ENCODE data around the gene DYDC2. TPM values are rescaled to one million over a fixed set of nuclear protein-coding genes. Genes with fewer than 3 reads are reported as not detected.
A peak's percentile ranks its signal among the peaks of the same experiment; 100 is the strongest.
"Not testable (repeated sequence)": the region's sequence is repeated elsewhere in the genome, so short reads cannot be mapped to it uniquely, and the experiment has no call there.

The DYDC2 gene
- total RNA-seq, 1 donor from 2014 or later = 1.1 TPM

DNA sequence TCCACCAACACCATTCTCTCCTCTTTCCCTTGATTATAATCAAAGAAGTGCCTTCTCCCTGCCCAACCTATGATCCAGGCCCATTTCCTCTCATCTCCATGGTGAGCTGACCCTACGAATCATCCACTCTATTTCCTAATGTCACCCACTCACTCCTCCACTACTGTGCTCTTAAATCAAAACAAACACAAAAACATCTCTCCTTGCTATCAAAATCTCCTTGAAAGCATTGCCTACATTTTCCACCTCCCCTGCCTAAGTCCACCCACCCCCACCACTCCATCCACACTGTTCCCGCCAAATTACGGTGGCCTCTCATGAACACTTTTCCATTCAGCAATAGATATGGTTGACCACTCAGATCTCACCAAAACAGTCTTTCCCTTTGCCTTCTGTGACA, 5.4 kb upstream of the DYDC2 start:
- no peaks in the 10 kb centered on the region for H3K36me3 Mint-ChIP-seq
- no peak overlapping the region for H3K4me3 Mint-ChIP-seq
- no peaks in the 10 kb centered on the region for H3K4me1 Mint-ChIP-seq (ENCODE audit: unreplicated experiment)
- H3K9me3 Mint-ChIP-seq = no peaks in the 10 kb centered on the region
- H3K27ac Mint-ChIP-seq = no peak overlapping the region
- TF ChIP-seq, protein P1, sequence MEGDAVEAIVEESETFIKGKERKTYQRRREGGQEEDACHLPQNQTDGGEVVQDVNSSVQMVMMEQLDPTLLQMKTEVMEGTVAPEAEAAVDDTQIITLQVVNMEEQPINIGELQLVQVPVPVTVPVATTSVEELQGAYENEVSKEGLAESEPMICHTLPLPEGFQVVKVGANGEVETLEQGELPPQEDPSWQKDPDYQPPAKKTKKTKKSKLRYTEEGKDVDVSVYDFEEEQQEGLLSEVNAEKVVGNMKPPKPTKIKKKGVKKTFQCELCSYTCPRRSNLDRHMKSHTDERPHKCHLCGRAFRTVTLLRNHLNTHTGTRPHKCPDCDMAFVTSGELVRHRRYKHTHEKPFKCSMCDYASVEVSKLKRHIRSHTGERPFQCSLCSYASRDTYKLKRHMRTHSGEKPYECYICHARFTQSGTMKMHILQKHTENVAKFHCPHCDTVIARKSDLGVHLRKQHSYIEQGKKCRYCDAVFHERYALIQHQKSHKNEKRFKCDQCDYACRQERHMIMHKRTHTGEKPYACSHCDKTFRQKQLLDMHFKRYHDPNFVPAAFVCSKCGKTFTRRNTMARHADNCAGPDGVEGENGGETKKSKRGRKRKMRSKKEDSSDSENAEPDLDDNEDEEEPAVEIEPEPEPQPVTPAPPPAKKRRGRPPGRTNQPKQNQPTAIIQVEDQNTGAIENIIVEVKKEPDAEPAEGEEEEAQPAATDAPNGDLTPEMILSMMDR (conservative IDR thresholded peaks at IDR 0.05) = no peak
- peaks cover 29% of the 10 kb centered on the region for H3K27me3 Mint-ChIP-seq
- DNase-seq (ENCODE audit: extremely low spot score, unreplicated experiment) = no peak

DNA sequence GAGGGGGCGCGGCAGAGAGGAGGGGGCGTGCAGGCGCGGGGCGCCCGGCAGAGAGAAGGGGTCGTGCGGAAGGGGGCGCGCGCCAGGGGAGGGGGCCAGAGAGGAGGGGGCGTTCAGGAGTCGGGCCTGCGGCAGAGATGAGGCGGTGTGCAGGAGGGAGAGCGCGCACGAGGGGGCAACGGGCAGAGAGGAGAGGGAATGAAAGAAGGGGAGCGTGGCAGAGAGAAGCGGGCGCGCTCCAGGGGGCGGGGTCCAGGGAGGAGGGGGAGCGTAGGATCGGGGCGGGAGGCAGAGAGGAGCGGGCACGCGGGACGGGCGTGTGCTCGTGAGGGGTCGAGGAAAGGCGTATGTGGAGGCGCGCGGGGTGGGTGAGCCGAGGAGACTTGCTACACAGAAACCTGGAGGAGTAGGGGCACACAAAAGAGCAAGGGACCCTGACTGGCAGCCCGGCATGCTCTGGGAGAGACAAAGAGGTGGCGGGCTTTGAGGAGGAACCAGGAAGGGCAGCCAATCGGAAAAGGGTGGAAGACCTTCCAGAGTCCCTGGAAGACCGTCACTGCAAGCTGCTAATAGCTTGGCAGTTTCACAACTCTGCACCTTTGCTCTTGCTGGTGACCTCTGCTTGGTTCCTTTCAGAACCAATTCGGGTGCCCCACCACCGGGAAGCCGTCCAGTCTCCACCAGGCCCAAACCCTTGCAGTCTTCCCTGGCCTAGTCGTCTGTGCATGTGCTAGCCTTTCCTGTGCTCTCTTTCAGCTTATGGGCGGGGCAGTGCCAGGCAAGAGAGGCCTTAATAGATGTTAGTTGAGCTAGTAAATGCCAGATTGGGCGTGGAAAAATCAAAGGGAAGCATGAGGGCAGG, 639 bp downstream of the DYDC2 start:
- Mint-ChIP-seq H3K4me3 (peak overlapping the region; percentile 90), H3K27ac (no peak overlapping the region), H3K9me3 (peaks cover 6% of the 10 kb centered on the region), H3K36me3 (no peaks in the 10 kb centered on the region), H3K27me3 (peaks cover 26% of the 10 kb centered on the region), H3K4me1 (ENCODE audit: unreplicated experiment) (no peaks in the 10 kb centered on the region)
- DNase-seq (ENCODE audit: extremely low spot score, unreplicated experiment) = peak; percentile 73
- TF ChIP-seq, protein P1 (conservative IDR thresholded peaks at IDR 0.05) = no peak

DNA sequence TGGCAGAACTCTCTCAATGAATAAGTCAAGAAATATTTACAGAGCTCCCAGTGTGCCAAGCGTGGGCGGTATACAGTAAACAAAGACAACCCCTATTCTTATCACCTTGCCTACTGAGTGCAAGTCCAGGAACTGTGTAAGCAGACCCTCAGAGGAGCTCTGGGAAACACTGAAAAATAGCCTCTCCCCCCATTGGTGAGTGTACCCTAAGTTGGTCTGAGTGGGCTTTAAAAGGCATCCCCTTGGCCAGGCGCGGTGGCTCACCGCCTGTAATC, 1.2 kb downstream of the DYDC2 start:
- TF ChIP-seq, protein P1 (conservative IDR thresholded peaks at IDR 0.05) = no peak
- Mint-ChIP-seq H3K4me3 (peak overlapping the region; percentile 90), H3K27me3 (peaks cover 26% of the 10 kb centered on the region), H3K27ac (no peak overlapping the region), H3K9me3 (peaks cover 6% of the 10 kb centered on the region), H3K36me3 (no peaks in the 10 kb centered on the region), H3K4me1 (ENCODE audit: unreplicated experiment) (no peaks in the 10 kb centered on the region)
- no peak for DNase-seq (ENCODE audit: extremely low spot score, unreplicated experiment)

DNA sequence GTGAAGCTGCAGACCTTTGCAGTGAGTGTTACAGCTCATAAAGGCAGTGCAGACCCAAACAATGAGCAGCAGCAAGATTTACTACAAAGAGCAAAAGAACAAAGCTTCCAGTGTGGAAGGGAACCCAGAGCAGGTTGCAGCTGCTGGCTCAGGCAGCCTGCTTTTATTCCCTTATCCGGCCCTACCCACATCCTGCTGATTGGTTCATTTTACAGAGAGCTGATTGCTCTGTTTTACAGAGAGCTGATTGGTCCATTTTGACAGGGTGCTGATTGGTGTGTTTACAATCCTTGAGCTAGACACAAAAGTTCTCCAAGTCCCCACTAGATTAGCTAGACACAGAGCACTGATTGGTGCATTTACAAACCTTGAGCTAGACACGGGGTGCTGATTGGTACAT, 2.3 kb downstream of the DYDC2 start:
- H3K27ac Mint-ChIP-seq; H3K36me3 Mint-ChIP-seq; DNase-seq (ENCODE audit: extremely low spot score, unreplicated experiment); H3K4me1 Mint-ChIP-seq (ENCODE audit: unreplicated experiment); H3K9me3 Mint-ChIP-seq; H3K4me3 Mint-ChIP-seq: not testable (repeated sequence)
- H3K27me3 Mint-ChIP-seq = peaks cover 26% of the 10 kb centered on the region

DNA sequence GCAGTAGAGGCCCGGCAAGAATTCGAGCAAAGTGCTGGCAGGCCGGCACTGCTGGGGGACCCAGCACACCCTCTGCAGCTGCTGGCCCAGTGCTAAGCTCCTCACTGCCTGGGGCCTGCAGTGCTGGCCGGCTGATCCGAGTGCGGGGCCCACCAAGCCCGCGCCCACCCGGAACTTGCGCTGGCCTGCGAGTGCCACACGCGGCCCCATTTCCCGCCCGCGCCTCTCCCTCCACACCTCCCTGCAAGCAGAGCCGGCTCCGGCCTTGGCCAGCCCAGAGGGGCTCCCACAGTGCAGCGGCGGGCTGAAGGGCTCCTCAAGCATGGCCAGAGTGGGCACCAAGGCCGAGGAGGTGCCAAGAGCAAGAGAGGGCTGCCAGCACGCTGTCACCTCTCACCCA, 3.1 kb downstream of the DYDC2 start:
- no peaks in the 10 kb centered on the region for H3K4me1 Mint-ChIP-seq (ENCODE audit: unreplicated experiment)
- peaks cover 23% of the 10 kb centered on the region for H3K27me3 Mint-ChIP-seq
- H3K4me3 Mint-ChIP-seq = no peak overlapping the region
- H3K9me3 Mint-ChIP-seq = peaks cover 6% of the 10 kb centered on the region
- no peaks in the 10 kb centered on the region for H3K36me3 Mint-ChIP-seq
- DNase-seq (ENCODE audit: extremely low spot score, unreplicated experiment) = no peak
- TF ChIP-seq, protein P1 (conservative IDR thresholded peaks at IDR 0.05) = no peak
- H3K27ac Mint-ChIP-seq = no peak overlapping the region

DNA sequence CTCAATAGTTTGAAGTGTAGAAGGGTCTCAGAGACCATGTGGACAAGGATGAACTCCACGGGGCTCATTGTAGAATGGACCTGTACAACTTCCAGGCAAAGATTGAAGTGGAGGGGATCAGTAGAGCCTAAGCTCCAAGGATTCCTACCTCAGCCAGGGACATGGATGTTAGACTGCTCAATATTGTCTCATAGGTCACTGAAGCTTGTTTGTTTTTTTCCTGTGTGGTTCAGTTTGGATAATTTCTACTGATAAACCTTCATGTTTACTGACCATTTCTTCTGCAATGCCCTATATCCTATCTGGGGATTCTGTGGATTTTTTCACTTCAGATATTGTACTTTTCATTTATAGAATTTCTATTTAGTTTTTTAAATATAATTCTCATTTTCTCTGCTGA, 8.9 kb downstream of the DYDC2 start:
- H3K27me3 Mint-ChIP-seq = no peaks in the 10 kb centered on the region
- no peaks in the 10 kb centered on the region for H3K4me1 Mint-ChIP-seq (ENCODE audit: unreplicated experiment)
- H3K4me3 Mint-ChIP-seq = no peak overlapping the region
- TF ChIP-seq, protein P1 (conservative IDR thresholded peaks at IDR 0.05) = no peak
- peaks cover 3% of the 10 kb centered on the region for H3K36me3 Mint-ChIP-seq
- peaks cover 7% of the 10 kb centered on the region for H3K9me3 Mint-ChIP-seq
- no peak for DNase-seq (ENCODE audit: extremely low spot score, unreplicated experiment)
- H3K27ac Mint-ChIP-seq = no peak overlapping the region
